Measurements from ENCODE around the gene MAP3K19. TPM values are rescaled to one million over a fixed set of nuclear protein-coding genes. Genes with fewer than 3 reads are reported as not detected.

Gene MAP3K19
- total and polyA plus RNA-seq, 5 donors from 2014 or later, result not detected

DNA sequence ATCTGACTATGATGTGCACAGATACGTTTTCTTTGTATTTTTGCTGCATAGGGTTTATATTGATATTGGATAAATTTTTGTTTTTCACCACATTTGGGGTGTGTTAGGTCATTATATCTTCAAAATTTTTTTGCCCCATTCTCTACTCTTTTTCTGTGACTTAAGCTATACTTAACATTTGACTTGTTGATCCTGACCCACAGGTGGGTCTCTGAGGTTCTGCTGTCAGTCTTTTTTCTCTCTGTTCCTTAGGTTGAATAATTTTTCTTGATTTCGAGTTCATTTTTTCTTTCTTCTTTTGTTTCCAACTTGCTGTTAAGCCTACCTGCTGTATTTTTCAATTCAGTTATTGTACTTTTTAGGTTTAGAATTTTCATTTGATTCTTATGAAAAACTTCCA, 16.9 kb upstream of the MAP3K19 start:
- Mint-ChIP-seq H3K27me3 (no peaks in the 10 kb centered on the region), H3K27ac (no peak overlapping the region), H3K4me3 (no peak overlapping the region), H3K4me1 (peaks cover 52 to 66% (median 58%) of the 10 kb centered on the region in 4 donors), H3K36me3 (peaks cover 58% of the 10 kb centered on the region), H3K9me3 (peaks cover 0 to 1% (median 0%) of the 10 kb centered on the region in 7 donors)
- H3K4me3 ChIP-seq (ENCODE audit: low read depth, low read length), result no peak overlapping the region
- H3K9me3 ChIP-seq (ENCODE audit: control insufficient read depth in 2 of 2, low read length in 2 of 2), result no peaks in the 10 kb centered on the region
- H3K27me3 ChIP-seq (ENCODE audit: control insufficient read depth, insufficient read depth, low read length), result no peaks in the 10 kb centered on the region
- no peak overlapping the region for H3K27ac ChIP-seq (ENCODE audit: insufficient read depth, low read length, poor library complexity, severe bottlenecking)
- ATAC-seq (ENCODE audit: low read depth in 2 of 2) (no peak), DNase-seq (no peak)
- H3K36me3 ChIP-seq (ENCODE audit: control insufficient read depth, insufficient read depth, low read length), result peaks cover 48% of the 10 kb centered on the region
- peaks cover 5% of the 10 kb centered on the region for H3K4me1 ChIP-seq (ENCODE audit: control insufficient read depth, insufficient read depth, low read length, poor library complexity, severe bottlenecking)

DNA sequence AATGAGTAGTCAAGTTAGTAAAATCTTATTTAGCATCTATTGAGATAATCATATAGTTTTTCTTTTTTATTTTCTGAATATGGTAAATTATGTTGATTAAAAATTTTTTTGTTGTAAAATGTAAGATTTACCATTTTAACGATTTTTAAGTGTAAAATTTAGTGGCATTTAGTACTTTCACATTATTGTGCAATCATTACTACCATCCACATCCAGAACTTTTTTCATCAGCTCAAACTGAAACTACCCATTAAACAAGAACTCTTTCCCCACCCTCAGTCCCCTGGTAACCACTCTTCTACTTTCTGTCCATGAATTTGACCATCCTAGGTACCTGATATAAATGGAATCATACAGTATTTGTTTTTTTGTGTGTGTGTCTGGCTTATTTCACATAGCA, 16.0 kb upstream of the MAP3K19 start:
- peaks cover 52 to 66% (median 58%) of the 10 kb centered on the region in 4 donors for H3K4me1 Mint-ChIP-seq
- no peak for ATAC-seq (ENCODE audit: low read depth in 2 of 2)

DNA sequence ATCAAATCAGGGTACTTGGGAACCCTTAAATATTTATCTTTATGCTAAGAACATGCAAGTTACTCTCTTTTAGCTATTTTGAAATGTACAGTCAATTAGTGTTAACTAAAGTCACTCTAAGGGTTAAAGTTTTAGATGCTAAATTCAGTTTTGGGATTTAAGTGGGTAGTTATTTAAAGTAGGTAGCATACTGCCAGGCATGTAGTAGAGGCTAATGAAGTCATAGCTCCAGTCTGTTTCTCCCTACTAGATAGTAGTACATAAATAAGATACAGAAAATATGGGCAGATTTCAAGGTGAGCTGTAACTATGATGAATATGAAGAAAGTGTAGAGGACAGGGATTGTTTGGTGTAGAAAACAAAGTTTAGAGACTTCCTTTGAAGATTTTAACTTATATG, 12.3 kb upstream of the MAP3K19 start:
- Mint-ChIP-seq H3K27me3 (no peaks in the 10 kb centered on the region), H3K27ac (no peak overlapping the region), H3K4me1 (peaks cover 48 to 71% (median 57%) of the 10 kb centered on the region in 4 donors), H3K36me3 (peaks cover 46% of the 10 kb centered on the region), H3K4me3 (peak overlapping the region in 1 of 4 donors; percentile 52), H3K9me3 (peaks cover 0 to 1% (median 0%) of the 10 kb centered on the region in 7 donors)
- Histone ChIP-seq H3K36me3 (ENCODE audit: control insufficient read depth, insufficient read depth, low read length) (peaks cover 46% of the 10 kb centered on the region), H3K4me1 (ENCODE audit: control insufficient read depth, insufficient read depth, low read length, poor library complexity, severe bottlenecking) (peaks cover 33% of the 10 kb centered on the region), H3K4me3 (ENCODE audit: low read depth, low read length) (no peak overlapping the region), H3K9me3 (ENCODE audit: control insufficient read depth in 2 of 2, low read length in 2 of 2) (no peaks in the 10 kb centered on the region), H3K27ac (ENCODE audit: insufficient read depth, low read length, poor library complexity, severe bottlenecking) (no peak overlapping the region), H3K27me3 (ENCODE audit: control insufficient read depth, insufficient read depth, low read length) (no peaks in the 10 kb centered on the region)
- no peak for ATAC-seq (ENCODE audit: low read depth in 2 of 2)
- DNase-seq, result no peak

More for the DNA sequence above, 16.0 kb upstream of the MAP3K19 start:
- H3K36me3 ChIP-seq (ENCODE audit: control insufficient read depth, insufficient read depth, low read length), result peaks cover 48% of the 10 kb centered on the region
- H3K4me3 ChIP-seq (ENCODE audit: low read depth, low read length), result no peak overlapping the region
- Mint-ChIP-seq H3K27ac (peak overlapping the region in 1 of 3 donors; percentile 27), H3K36me3 (peaks cover 58% of the 10 kb centered on the region), H3K4me3 (peak overlapping the region in 1 of 4 donors; percentile 19), H3K9me3 (peaks cover 0 to 1% (median 0%) of the 10 kb centered on the region in 7 donors), H3K27me3 (no peaks in the 10 kb centered on the region)
- H3K9me3 ChIP-seq (ENCODE audit: control insufficient read depth in 2 of 2, low read length in 2 of 2), result no peaks in the 10 kb centered on the region
- H3K27me3 ChIP-seq (ENCODE audit: control insufficient read depth, insufficient read depth, low read length), result no peaks in the 10 kb centered on the region
- no peak overlapping the region for H3K27ac ChIP-seq (ENCODE audit: insufficient read depth, low read length, poor library complexity, severe bottlenecking)
- peaks cover 12% of the 10 kb centered on the region for H3K4me1 ChIP-seq (ENCODE audit: control insufficient read depth, insufficient read depth, low read length, poor library complexity, severe bottlenecking)
- DNase-seq, result no peak

GRCh38 chr2:135056790-135057189, 9.5 kb upstream of the MAP3K19 start:
- peaks cover 45 to 72% (median 57%) of the 10 kb centered on the region in 4 donors for H3K4me1 Mint-ChIP-seq
- H3K9me3 Mint-ChIP-seq, result no peaks in the 10 kb centered on the region

GRCh38 chr2:135055182-135055786, 8.0 kb upstream of the MAP3K19 start:
- Histone ChIP-seq H3K4me3 (ENCODE audit: low read depth, low read length) (peak overlapping the region; percentile 53), H3K36me3 (ENCODE audit: control insufficient read depth, insufficient read depth, low read length) (peaks cover 10% of the 10 kb centered on the region), H3K9me3 (ENCODE audit: control insufficient read depth in 2 of 2, low read length in 2 of 2) (no peaks in the 10 kb centered on the region), H3K4me1 (ENCODE audit: control insufficient read depth, insufficient read depth, low read length, poor library complexity, severe bottlenecking) (peaks cover 53% of the 10 kb centered on the region), H3K27ac (ENCODE audit: insufficient read depth, low read length, poor library complexity, severe bottlenecking) (no peak overlapping the region), H3K27me3 (ENCODE audit: control insufficient read depth, insufficient read depth, low read length) (no peaks in the 10 kb centered on the region)
- peak overlapping the region; percentile 0 to 28 (median 22) for H3K27ac Mint-ChIP-seq
- H3K4me3 Mint-ChIP-seq, result peak overlapping the region; percentile 43 to 97 (median 54)
- H3K9me3 Mint-ChIP-seq, result no peaks in the 10 kb centered on the region
- peaks cover 42 to 66% (median 57%) of the 10 kb centered on the region in 4 donors for H3K4me1 Mint-ChIP-seq
- H3K36me3 Mint-ChIP-seq, result peaks cover 10% of the 10 kb centered on the region
- no peak for DNase-seq
- no peaks in the 10 kb centered on the region for H3K27me3 Mint-ChIP-seq
- no peak for ATAC-seq (ENCODE audit: low read depth in 2 of 2)

More at GRCh38 chr2:135056790-135057189, 9.5 kb upstream of the MAP3K19 start:
- ATAC-seq (ENCODE audit: low read depth in 2 of 2) (no peak), DNase-seq (no peak)
- no peaks in the 10 kb centered on the region for H3K27me3 ChIP-seq (ENCODE audit: control insufficient read depth, insufficient read depth, low read length)
- H3K36me3 Mint-ChIP-seq, result peaks cover 18% of the 10 kb centered on the region
- H3K4me3 Mint-ChIP-seq, result peak overlapping the region in 2 of 4 donors; percentile 21 to 44
- peaks cover 25% of the 10 kb centered on the region for H3K36me3 ChIP-seq (ENCODE audit: control insufficient read depth, insufficient read depth, low read length)
- H3K4me1 ChIP-seq (ENCODE audit: control insufficient read depth, insufficient read depth, low read length, poor library complexity, severe bottlenecking), result peaks cover 50% of the 10 kb centered on the region
- no peaks in the 10 kb centered on the region for H3K27me3 Mint-ChIP-seq
- H3K4me3 ChIP-seq (ENCODE audit: low read depth, low read length), result no peak overlapping the region
- H3K27ac ChIP-seq (ENCODE audit: insufficient read depth, low read length, poor library complexity, severe bottlenecking), result no peak overlapping the region
- no peaks in the 10 kb centered on the region for H3K9me3 ChIP-seq (ENCODE audit: control insufficient read depth in 2 of 2, low read length in 2 of 2)
- no peak overlapping the region for H3K27ac Mint-ChIP-seq

DNA sequence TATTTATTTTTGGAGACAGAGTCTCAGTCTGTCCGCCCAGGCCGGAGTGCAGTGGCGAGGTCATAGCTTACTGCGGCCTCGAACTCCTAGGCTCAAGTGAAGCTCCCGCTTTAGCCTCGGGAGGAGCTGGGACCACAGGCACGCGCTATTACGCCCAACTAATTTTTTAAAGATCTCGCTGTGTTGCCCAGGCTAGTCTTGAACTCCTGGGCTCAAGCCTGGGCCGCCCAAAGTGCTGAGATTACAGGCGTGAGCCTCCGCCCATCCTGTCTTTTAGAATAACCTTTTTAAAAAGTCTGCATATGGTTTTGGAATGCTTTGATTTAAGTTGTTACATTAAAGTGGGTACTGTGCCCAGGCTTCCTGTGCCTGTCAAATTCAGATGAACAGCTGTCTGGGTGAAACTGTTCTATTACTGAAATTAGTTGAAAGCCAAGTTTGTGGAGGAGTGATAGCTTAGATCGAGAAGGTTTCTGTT, 5.8 kb upstream of the MAP3K19 start:
- no peaks in the 10 kb centered on the region for H3K9me3 ChIP-seq (ENCODE audit: control insufficient read depth in 2 of 2, low read length in 2 of 2)
- H3K27ac Mint-ChIP-seq, result peak overlapping the region; percentile 99 to 100 (median 100)
- H3K4me1 Mint-ChIP-seq, result peaks cover 31 to 54% (median 45%) of the 10 kb centered on the region in 4 donors
- no peaks in the 10 kb centered on the region for H3K27me3 ChIP-seq (ENCODE audit: control insufficient read depth, insufficient read depth, low read length)
- no peaks in the 10 kb centered on the region for H3K27me3 Mint-ChIP-seq
- peaks cover 40% of the 10 kb centered on the region for H3K4me1 ChIP-seq (ENCODE audit: control insufficient read depth, insufficient read depth, low read length, poor library complexity, severe bottlenecking)
- peak overlapping the region; percentile 99 for H3K27ac ChIP-seq (ENCODE audit: insufficient read depth, low read length, poor library complexity, severe bottlenecking)
- peaks cover 3% of the 10 kb centered on the region for H3K36me3 Mint-ChIP-seq
- ATAC-seq (ENCODE audit: low read depth in 2 of 2), result no peak
- H3K36me3 ChIP-seq (ENCODE audit: control insufficient read depth, insufficient read depth, low read length), result peaks cover 4% of the 10 kb centered on the region
- no peaks in the 10 kb centered on the region for H3K9me3 Mint-ChIP-seq
- peak overlapping the region; percentile 97 for H3K4me3 ChIP-seq (ENCODE audit: low read depth, low read length)
- peak in 2 of 3 donors; percentile 27 to 77 for DNase-seq
- H3K4me3 Mint-ChIP-seq, result peak overlapping the region; percentile 97 to 99 (median 98)

DNA sequence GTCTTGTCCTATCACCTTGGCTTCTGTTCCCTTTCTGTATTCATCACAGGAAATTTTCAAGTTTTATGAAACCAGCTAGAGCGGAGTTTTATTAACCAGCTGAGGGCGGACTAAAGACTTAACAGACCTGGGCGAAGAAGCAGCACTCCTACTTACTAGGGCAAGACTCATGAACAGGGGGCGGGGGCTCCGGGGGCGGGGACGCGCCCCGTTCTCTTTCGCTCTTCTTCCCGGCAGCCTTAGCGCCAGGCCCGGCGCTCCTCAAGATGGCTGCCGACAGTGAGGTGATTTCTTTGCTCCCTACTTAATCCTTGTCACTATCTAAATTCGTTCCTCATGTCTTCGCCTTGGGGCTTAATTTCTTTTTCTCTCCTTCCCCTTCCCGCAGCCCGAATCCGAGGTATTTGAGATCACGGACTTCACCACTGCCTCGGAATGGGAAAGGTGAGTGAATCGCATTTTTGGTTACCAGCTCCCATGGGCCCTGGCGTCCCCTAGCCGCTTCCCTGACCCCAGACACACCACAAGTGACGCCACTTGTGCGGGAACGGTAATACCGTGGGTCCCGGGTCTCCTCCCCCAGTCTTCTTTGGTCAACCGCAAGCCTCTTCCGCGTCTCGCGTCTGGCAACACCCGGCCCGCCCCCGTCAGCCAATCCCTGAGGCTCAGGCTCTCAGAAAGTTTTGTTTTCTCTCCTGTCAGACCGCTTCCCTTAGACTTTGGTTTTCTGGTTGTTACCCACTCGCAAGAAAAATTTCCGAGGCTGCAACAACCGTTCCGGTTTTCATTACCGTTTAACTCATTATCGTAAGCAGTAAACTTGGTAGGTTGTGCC, 5.0 kb upstream of the MAP3K19 start, which contains the start of gene RAB3GAP1:
Gene RAB3GAP1, plus strand, starts transcription at position 251 of the 835 bp plus-strand sequence. Its CDS starts 16 bp downstream, at position 267.
- DNase-seq (peak; percentile 88 to 95 (median 90)), ATAC-seq (ENCODE audit: low read depth in 2 of 2) (peak; percentile 88)
- Histone ChIP-seq H3K27ac (ENCODE audit: insufficient read depth, low read length, poor library complexity, severe bottlenecking) (peak within 1 kb of the TSS; percentile 99), H3K9me3 (ENCODE audit: control insufficient read depth in 2 of 2, low read length in 2 of 2) (no peaks in the 10 kb centered on the region), H3K36me3 (ENCODE audit: control insufficient read depth, insufficient read depth, low read length) (peaks cover 4% of the 10 kb centered on the region), H3K27me3 (ENCODE audit: control insufficient read depth, insufficient read depth, low read length) (no peaks in the 10 kb centered on the region), H3K4me3 (ENCODE audit: low read depth, low read length) (peak within 1 kb of the TSS; percentile 97), H3K4me1 (ENCODE audit: control insufficient read depth, insufficient read depth, low read length, poor library complexity, severe bottlenecking) (peaks cover 35% of the 10 kb centered on the region)
- no peaks in the 10 kb centered on the region for H3K27me3 Mint-ChIP-seq
- H3K9me3 Mint-ChIP-seq, result no peaks in the 10 kb centered on the region
- peak within 1 kb of the TSS; percentile 99 to 100 (median 100) for H3K27ac Mint-ChIP-seq
- peaks cover 31 to 51% (median 41%) of the 10 kb centered on the region in 4 donors for H3K4me1 Mint-ChIP-seq
- H3K4me3 Mint-ChIP-seq, result peak within 1 kb of the TSS; percentile 97 to 99 (median 98)
- H3K36me3 Mint-ChIP-seq, result peaks cover 3% of the 10 kb centered on the region
